HepG2 (cell line): ENCODE measurements around the gene ZNF800. TPM values are rescaled to one million over a fixed set of nuclear protein-coding genes. Genes with fewer than 3 reads are reported as not detected.

Experiments used
- ATAC-seq: fragments of 200-7000 bp; cut with Tn5 transposase; 3 replicates; pipeline ENCODE4 v1.9.1; 2020; ENCODE audit warnings: mild to moderate bottlenecking, moderate library complexity
- BruUV-seq: library from RNA; stranded (reverse); fragments of 400-500 nt; replicated peaks from 2 replicates; lab custom pipeline; 2021; lab: Mats Ljungman, UMichigan
- CTCF ChIA-PET: fragments of 300-600 bp; formaldehyde crosslinking; extraction: SDS; loops from one replicate; lab custom pipeline; 2021; ENCODE audit warnings: low total read pairs, inconsistent platforms, low intra/inter-chr PET ratio; lab: Yijun Ruan, JAX
- POLR2A ChIA-PET: fragments of 350-600 bp; sonication (Branson Sonifier 250); formaldehyde crosslinking; loops from one replicate; lab custom pipeline; 2020; ENCODE audit warnings: antibody characterized with exemption, inconsistent platforms; lab: Yijun Ruan, JAX
- DNase-seq: peaks from one replicate; pipeline ENCODE4 v3.0.0-alpha.2; 2015; ENCODE audit warnings: low spot score
- FAIRE-seq: peaks from 3 replicates; lab custom pipeline; 2011; peaks lifted over from hg19 to GRCh38; lab: Jason Lieb, UNC
- H2AFZ ChIP-seq: one replicate; pipeline ENCODE4 v1.6.1; 2011; ENCODE audit warnings: low read length, inconsistent platforms
- H3K27ac ChIP-seq: fragments of 300-600 bp; 3 replicates; pipeline ENCODE4 v1.8.0; 2011; ENCODE audit warnings: mixed run types, mild to moderate bottlenecking, mixed read lengths, low read length, inconsistent platforms; ENCODE audit not compliant: insufficient read depth; ENCODE audit errors: extremely low read length
- H3K27me3 ChIP-seq, 2 experiments: fragments of 200-600 bp in 1 of 2; 2 replicates in 1 of 2; 3 replicates in 1 of 2; pipeline versions ENCODE4 v1.6.0 to v1.8.0; 2011; ENCODE audit warnings: low read length in 2 of 2, mild to moderate bottlenecking in 2 of 2, moderate library complexity in 2 of 2, inconsistent platforms in 1 of 2; ENCODE audit not compliant: insufficient read depth in 2 of 2, control insufficient read depth in 1 of 2
- H3K36me3 ChIP-seq, 2 experiments: fragments of 200-600 bp in 1 of 2; replicated peaks in 1 of 2; 2 replicates in 1 of 2; 3 replicates in 1 of 2; pipeline versions ENCODE4 v1.5.1 to v1.8.0; 2011; ENCODE audit warnings: low read length in 2 of 2, inconsistent platforms in 1 of 2; ENCODE audit not compliant: insufficient read depth in 2 of 2, control insufficient read depth in 1 of 2
- H3K4me1 ChIP-seq: 2 replicates; pipeline ENCODE4 v1.5.1; 2012; ENCODE audit warnings: low read length, inconsistent platforms; ENCODE audit not compliant: insufficient read depth
- H3K4me2 ChIP-seq: 2 replicates; pipeline ENCODE4 v1.6.0; 2011; ENCODE audit warnings: low read depth, low read length, inconsistent platforms
- H3K4me3 ChIP-seq, 3 experiments: fragments of 200-600 bp in 1 of 3; sonication (generic), shearing (Covaris generic) in 1 of 3; replicated peaks in 1 of 3; 2 replicates each; pipeline ENCODE4 v1.5.1; 2011 to 2016; ENCODE audit warnings: low read length in 3 of 3, inconsistent platforms in 2 of 3, low read depth in 2 of 3, mild to moderate bottlenecking in 2 of 3, control low read depth in 1 of 3, mixed read lengths in 1 of 3; ENCODE audit not compliant: insufficient read depth in 1 of 3
- H3K79me2 ChIP-seq: one replicate; pipeline ENCODE4 v1.6.1; 2011; ENCODE audit warnings: low read length, inconsistent platforms; ENCODE audit not compliant: insufficient read depth
- H3K9ac ChIP-seq: 2 replicates; pipeline ENCODE4 v1.6.0; 2011; ENCODE audit warnings: mild to moderate bottlenecking, low read depth, low read length, inconsistent platforms; ENCODE audit not compliant: insufficient read depth
- H3K9me3 ChIP-seq: 2 replicates; pipeline ENCODE4 v1.5.1; 2012; ENCODE audit warnings: mild to moderate bottlenecking, low read length
- H4K20me1 ChIP-seq: 2 replicates; pipeline ENCODE4 v1.6.0; 2011; ENCODE audit warnings: inconsistent platforms, mild to moderate bottlenecking, low read length, moderate library complexity; ENCODE audit not compliant: insufficient read depth
- AGO1 ChIP-seq: fragments of 200-400 bp; formaldehyde crosslinking; IDR thresholded peaks from 2 replicates; pipeline ENCODE4 v1.6.1; 2017; ENCODE audit warnings: mild to moderate bottlenecking, low read depth, low read length, moderate library complexity; ENCODE audit not compliant: poor library complexity, severe bottlenecking
- HOXD1 ChIP-seq: sonication (generic); formaldehyde crosslinking; IDR thresholded peaks from 2 replicates; pipeline ENCODE4 v1.5.0; 2020; ENCODE audit warnings: missing genetic modification reagents
- KDM3A ChIP-seq: IDR thresholded peaks from 2 replicates; pipeline ENCODE4 v1.6.1; 2018; ENCODE audit warnings: low read depth, missing compliant biosample characterization
- MLXIP ChIP-seq: sonication (generic); formaldehyde crosslinking; IDR thresholded peaks from 2 replicates; pipeline ENCODE4 v1.9.0; 2021; ENCODE audit warnings: missing genetic modification reagents, borderline replicate concordance
- SETDB1 ChIP-seq: sonication (generic); formaldehyde crosslinking; IDR thresholded peaks from 2 replicates; pipeline ENCODE4 v1.5.1; 2020; ENCODE audit warnings: missing genetic modification reagents, mild to moderate bottlenecking, borderline replicate concordance
- SIN3A ChIP-seq: IDR thresholded peaks from 2 replicates; pipeline ENCODE4 v1.6.1; 2011; ENCODE audit warnings: low read depth, mild to moderate bottlenecking, control low read depth, low read length, borderline replicate concordance
- YEATS4 ChIP-seq: sonication (generic); formaldehyde crosslinking; IDR thresholded peaks from 2 replicates; pipeline ENCODE4 v1.4.0; 2020; ENCODE audit warnings: missing genetic modification reagents, borderline replicate concordance
- ZBTB1 ChIP-seq: sonication (generic); formaldehyde crosslinking; IDR thresholded peaks from 2 replicates; pipeline ENCODE4 v1.4.0; 2020; ENCODE audit warnings: missing genetic modification reagents, borderline replicate concordance
- ZBTB40 ChIP-seq, 2 experiments: fragments of 450-650 bp in 1 of 2; sonication (generic) in 1 of 2; formaldehyde crosslinking in 1 of 2; IDR thresholded peaks; 2 replicates each; pipeline versions ENCODE4 v1.6.1 to v1.8.0; 2016 to 2022; ENCODE audit warnings: antibody characterized with exemption in 1 of 2, mild to moderate bottlenecking in 1 of 2, missing genetic modification reagents in 1 of 2
- ZNF264 ChIP-seq: sonication (generic); formaldehyde crosslinking; IDR thresholded peaks from 2 replicates; pipeline ENCODE4 v1.4.0; 2020; ENCODE audit warnings: missing genetic modification reagents
- WGBS: methylation state at CpG from one replicate; pipeline ENCODE4 v1.1.6; 2017; ENCODE audit warnings: low lambda C conversion rate; 5-methylcytosine and 5-hydroxymethylcytosine counted together
- in situ Hi-C: cut with HindIII; loops from 2 replicates; pipeline ENCODE4 v1.10.0; 2017; ENCODE audit warnings: low pct_unique_long_range_greater_than_20kb; ENCODE audit not compliant: extremely low pct_ligation_motif_present
- intact Hi-C: fragments of 100-400 bp; cut with micrococcal nuclease; formaldehyde crosslinking; loops from one replicate; pipeline ENCODE4 v1.10.0; 2022; ENCODE audit not compliant: unreplicated experiment
- polyA plus RNA-seq, 8 experiments: library from polyadenylated mRNA; depleted of rRNA in 3 of 8; stranded (reverse) in 7 of 8; unstranded in 1 of 8; fragments of >200 nt; fragmentation: Illumina TruSeq in 4 of 8; extraction: Trizol in 4 of 8; gene quantifications; 2 replicates each; pipeline versions ENCODE4 v1.2.1 to v1.2.3, GENCODE V29; 2011 to 2016; ENCODE audit warnings: low read depth in 4 of 8, missing spikeins in 1 of 8, mixed read lengths in 1 of 8; ENCODE audit not compliant: insufficient read depth in 1 of 8
- total RNA-seq, 5 experiments: library from RNA; depleted of rRNA; stranded (reverse); fragments of >200 nt; fragmentation: Illumina TruSeq; extraction: Trizol; gene quantifications; 2 replicates each; pipeline ENCODE4 v1.2.3, GENCODE V29; 2016; ENCODE audit warnings: low read depth in 1 of 5

The ZNF800 gene
- total and polyA plus RNA-seq, 2 of the 13 experiments (the other 11 are each of a cell fraction or from before 2014, with no cell fraction given) = 7.1 to 12.7 TPM

GRCh38 chr7:127378537-127378936, 14.0 kb downstream of the ZNF800 start (continued):
- TF ChIP-seq HOXD1 (CRISPR knock-in tag) (no peak), ZNF264 (CRISPR knock-in tag) (no peak), MLXIP (no peak)

GRCh38 chr7:127377425-127377824, 15.1 kb downstream of the ZNF800 start:
- H2AFZ ChIP-seq = no peak overlapping the region
- DNase-seq (no peak), FAIRE-seq (no peak), ATAC-seq (peak; percentile 31; the same call in 1 of the 3 replicates)
- peaks cover 25% of the 10 kb centered on the region for H3K79me2 ChIP-seq
- peaks cover 2% of the 10 kb centered on the region; the same call in 1 of the 2 replicates for H4K20me1 ChIP-seq
- H3K27me3 ChIP-seq = no peaks in the 10 kb centered on the region
- ChIA-PET CTCF (no interaction called here), POLR2A (no interaction called here)
- peaks cover 18% of the 10 kb centered on the region for H3K4me1 ChIP-seq
- no TSS peak for BruUV-seq
- intact Hi-C loops (no loop called here), in situ Hi-C loops (no loop called here)
- no peak overlapping the region for H3K9ac ChIP-seq
- no peaks in the 10 kb centered on the region for H3K9me3 ChIP-seq
- H3K4me2 ChIP-seq = no peak overlapping the region
- H3K4me3 ChIP-seq = no peak overlapping the region
- 25% methylated on average over 1 of the region's 1 CpG for WGBS
- H3K27ac ChIP-seq = no peak overlapping the region
- peaks cover 3 to 26% of the 10 kb centered on the region in 2 experiments for H3K36me3 ChIP-seq
- no peak for TF ChIP-seq AGO1
- TF ChIP-seq YEATS4 (CRISPR knock-in tag) = no peak
- no peak for TF ChIP-seq ZBTB40 (IDR thresholded peaks at IDR 0.05)
- TF ChIP-seq ZBTB40 (CRISPR knock-in tag; IDR thresholded peaks at IDR 0.05) = no peak
- TF ChIP-seq ZBTB1 (CRISPR knock-in tag) = no peak
- TF ChIP-seq SIN3A = no peak
- no peak for TF ChIP-seq SETDB1 (CRISPR knock-in tag)
- TF ChIP-seq KDM3A (CRISPR knock-in tag) = no peak
